GM12878 (cell line): ENCODE results near the gene TP63. TPM values are rescaled to one million over a fixed set of nuclear protein-coding genes. Genes with fewer than 3 reads are reported as not detected.

ENCODE experiments used
- ATAC-seq: fragments of 200-7000 bp; cut with Tn5 transposase; 3 replicates; pipeline ENCODE4 v1.9.1; 2020; ENCODE audit warnings: mild to moderate bottlenecking, moderate library complexity
- BruUV-seq: library from RNA; stranded (reverse); fragments of 400-500 nt; replicated peaks from 2 replicates; lab custom pipeline; 2021; lab: Mats Ljungman, UMichigan
- CTCF ChIA-PET: fragments of 300-600 bp; sonication (Branson Sonifier 250); formaldehyde crosslinking; extraction: SDS; loops from one replicate; lab custom pipeline; 2021; ENCODE audit warnings: inconsistent platforms; lab: Yijun Ruan, JAX
- POLR2A ChIA-PET: fragments of 350-600 bp; formaldehyde crosslinking; extraction: SDS; loops from one replicate; lab custom pipeline; 2021; ENCODE audit warnings: inconsistent platforms; lab: Charles Lee
- RAD21 ChIA-PET: fragments of 300-600 bp; sonication (Branson Sonifier 250); formaldehyde crosslinking; loops from one replicate; lab custom pipeline; 2023; ENCODE audit warnings: antibody characterized with exemption; ENCODE audit not compliant: unreplicated experiment; lab: Charles Lee
- SMC1A ChIA-PET: fragments of 300-600 bp; sonication (Branson Sonifier 250); formaldehyde crosslinking; loops from one replicate; lab custom pipeline; 2023; ENCODE audit not compliant: unreplicated experiment, uncharacterized antibody; lab: Charles Lee
- DNase-seq: peaks from one replicate; pipeline ENCODE4 v3.0.0-alpha.2; 2011; ENCODE audit warnings: low read depth, low spot score
- FAIRE-seq: peaks from 3 replicates; lab custom pipeline; 2011; peaks lifted over from hg19 to GRCh38; lab: Jason Lieb, UNC
- H2AFZ ChIP-seq: 2 replicates; pipeline ENCODE4 v1.6.0; 2011; ENCODE audit warnings: low read depth, low read length, control low read depth; ENCODE audit not compliant: control insufficient read depth
- H3K27ac ChIP-seq: 2 replicates; pipeline ENCODE4 v1.5.1; 2011; ENCODE audit warnings: control low read depth; ENCODE audit not compliant: control insufficient read depth, insufficient read depth
- H3K27me3 ChIP-seq, 2 experiments: replicated peaks in 1 of 2; 2 replicates each; pipeline versions ENCODE4 v1.6.0 to v1.6.1; 2011; ENCODE audit warnings: low read length in 1 of 2; ENCODE audit not compliant: control insufficient read depth in 2 of 2, insufficient read depth in 2 of 2
- H3K36me3 ChIP-seq, 2 experiments: 2 replicates each; pipeline ENCODE4 v1.5.1; 2011; ENCODE audit warnings: low read length in 1 of 2; ENCODE audit not compliant: control insufficient read depth in 2 of 2, insufficient read depth in 2 of 2
- H3K4me1 ChIP-seq: 2 replicates; pipeline ENCODE4 v1.6.1; 2011; ENCODE audit warnings: mild to moderate bottlenecking, low read length, moderate library complexity, mixed read lengths; ENCODE audit not compliant: control insufficient read depth, insufficient read depth
- H3K4me2 ChIP-seq: 2 replicates; pipeline ENCODE4 v1.6.0; 2011; ENCODE audit warnings: control low read depth; ENCODE audit not compliant: control insufficient read depth, insufficient read depth
- H3K4me3 ChIP-seq: fragments of 200-600 bp; sonication (generic); 2 replicates; pipeline ENCODE4 v1.5.1; 2016
- H3K79me2 ChIP-seq: 2 replicates; pipeline ENCODE4 v1.6.0; 2011; ENCODE audit warnings: low read length; ENCODE audit not compliant: control insufficient read depth, insufficient read depth
- H3K9ac ChIP-seq: 2 replicates; pipeline ENCODE4 v1.8.0; 2011; ENCODE audit warnings: low read length, control low read depth, mixed read lengths; ENCODE audit not compliant: control insufficient read depth, insufficient read depth
- H3K9me3 ChIP-seq: replicated peaks from 3 replicates; pipeline ENCODE4 v1.5.1; 2011; ENCODE audit warnings: mild to moderate bottlenecking, low read length; ENCODE audit not compliant: control insufficient read depth, insufficient read depth
- H4K20me1 ChIP-seq: 2 replicates; pipeline ENCODE4 v1.6.0; 2011; ENCODE audit not compliant: control insufficient read depth, insufficient read depth
- ATF3 ChIP-seq: IDR thresholded peaks from 2 replicates; pipeline ENCODE4 v1.6.1; 2011; ENCODE audit warnings: low read depth, mild to moderate bottlenecking, low read length, moderate library complexity, borderline replicate concordance; ENCODE audit errors: extremely low read depth
- BACH1 ChIP-seq: fragments of 450-650 bp; IDR thresholded peaks from 2 replicates; pipeline ENCODE4 v1.6.1; 2017; ENCODE audit warnings: mild to moderate bottlenecking, borderline replicate concordance
- CHD1 ChIP-seq: IDR thresholded peaks from 2 replicates; pipeline ENCODE4 v1.6.1; 2012; ENCODE audit warnings: low read depth, low read length, improper control_type of control experiment
- CHD2 ChIP-seq: IDR thresholded peaks from 2 replicates; pipeline ENCODE4 v1.6.1; 2011; ENCODE audit warnings: low read depth, low read length, improper control_type of control experiment, borderline replicate concordance
- FOXK2 ChIP-seq: fragments of 450-650 bp; IDR thresholded peaks from 2 replicates; pipeline ENCODE4 v1.6.1; 2017; ENCODE audit warnings: mild to moderate bottlenecking, moderate library complexity
- GATAD2B ChIP-seq: fragments of 450-650 bp; conservative IDR thresholded peaks from 2 replicates; pipeline ENCODE4 v1.6.1; 2017; ENCODE audit warnings: low read depth, mild to moderate bottlenecking, moderate library complexity
- IKZF1 ChIP-seq: fragments of 450-650 bp; conservative IDR thresholded peaks from 2 replicates; pipeline ENCODE4 v1.6.1; 2017; ENCODE audit warnings: antibody characterized with exemption, mild to moderate bottlenecking
- MEF2A ChIP-seq: IDR thresholded peaks from 2 replicates; pipeline ENCODE4 v1.6.1; 2011; ENCODE audit warnings: low read depth, mild to moderate bottlenecking, low read length, moderate library complexity; ENCODE audit not compliant: insufficient read depth
- NR2C1 ChIP-seq: fragments of 450-650 bp; IDR thresholded peaks from 2 replicates; pipeline ENCODE4 v1.6.1; 2017; ENCODE audit warnings: antibody characterized with exemption, mild to moderate bottlenecking, moderate library complexity
- PAX8 ChIP-seq: fragments of 450-650 bp; IDR thresholded peaks from 2 replicates; pipeline ENCODE4 v1.6.1; 2017; ENCODE audit warnings: mild to moderate bottlenecking, moderate library complexity
- POLR2AphosphoS2 ChIP-seq: IDR thresholded peaks from 2 replicates; pipeline ENCODE4 v1.6.1; 2011; ENCODE audit warnings: low read depth, mild to moderate bottlenecking, low read length, improper control_type of control experiment, moderate library complexity
- REST ChIP-seq: IDR thresholded peaks from 2 replicates; pipeline ENCODE4 v1.6.1; 2012; ENCODE audit warnings: mild to moderate bottlenecking, low read depth, low read length
- SKIL ChIP-seq: fragments of 450-650 bp; IDR thresholded peaks from 2 replicates; pipeline ENCODE4 v1.6.1; 2017; ENCODE audit warnings: mild to moderate bottlenecking, low read depth, inconsistent platforms; ENCODE audit not compliant: poor library complexity, severe bottlenecking
- ZNF622 ChIP-seq: fragments of 450-650 bp; IDR thresholded peaks from 2 replicates; pipeline ENCODE4 v1.6.1; 2017; ENCODE audit warnings: mild to moderate bottlenecking, inconsistent platforms
- WGBS: methylation state at CpG from one replicate; pipeline ENCODE4 v1.1.6; 2016; ENCODE audit warnings: low lambda C conversion rate; ENCODE audit not compliant: insufficient replicate concordance, insufficient coverage; ENCODE audit errors: missing lambda C conversion rate; 5-methylcytosine and 5-hydroxymethylcytosine counted together
- in situ Hi-C: fragments of 300-500 bp; cut with MboI; formaldehyde crosslinking; loops from 9 replicates; pipeline ENCODE4 v1.14.3; 2018; ENCODE audit warnings: mixed read lengths
- intact Hi-C: fragments of 100-400 bp; cut with micrococcal nuclease; formaldehyde crosslinking; loops from one replicate; pipeline ENCODE4 v1.14.2; 2022; ENCODE audit not compliant: unreplicated experiment
- polyA plus RNA-seq, 11 experiments: library from polyadenylated mRNA; depleted of rRNA in 4 of 11; unstranded in 6 of 11; stranded (reverse) in 5 of 11; fragments of >200 nt; fragmentation: Nextera tagmentation in 4 of 11; fragmentation: Illumina TruSeq in 1 of 11; extraction: Ambion mirVana in 4 of 11; extraction: Trizol in 1 of 11; gene quantifications; 1 replicate in 1 of 11; 2 replicates in 10 of 11; pipeline versions ENCODE4 v1.2.1 to v1.2.3, GENCODE V29; 2011 to 2016; ENCODE audit warnings: inconsistent platforms in 2 of 11, missing spikeins in 2 of 11, low read depth in 1 of 11
- total RNA-seq, 4 experiments: library from RNA; depleted of rRNA in 3 of 4; stranded (reverse); fragments of >200 nt in 3 of 4; fragmentation: Illumina TruSeq in 1 of 4; extraction: Trizol in 1 of 4; gene quantifications; 2 replicates each; pipeline versions ENCODE4 v1.2.1 to v1.2.3, GENCODE V29; 2013 to 2021

Gene TP63
- total and polyA plus RNA-seq, 10 of the 15 experiments (the other 5 are each of a cell fraction or from before 2014, with no cell fraction given), result 1.4 to 10.8 (median 6.2) TPM

- ATAC-seq (no peak), FAIRE-seq (no peak), DNase-seq (no peak)
- Histone ChIP-seq H4K20me1 (no peaks in the 10 kb centered on the region), H2AFZ (no peak overlapping the region), H3K9ac (no peak overlapping the region), H3K4me1 (peaks cover 6% of the 10 kb centered on the region), H3K36me3 (no peaks in the 10 kb centered on the region; a peak in 1 of 4 replicates), H3K27me3 (no peaks in the 10 kb centered on the region), H3K4me3 (no peak overlapping the region), H3K79me2 (no peaks in the 10 kb centered on the region), H3K27ac (no peak overlapping the region), H3K4me2 (no peak overlapping the region), H3K9me3 (no peaks in the 10 kb centered on the region; the same call in 1 of the 3 replicates)
- ChIA-PET RAD21 (interaction anchor here (0.7 kb wide), 1 partner anchor 46 kb away, joined by 3 read pairs; no protein-coding TSS in a partner anchor), SMC1A (interaction anchor here (0.6 to 1.5 kb wide), 6 partner anchors 15 to 123 kb away, joined by 3 to 5 read pairs (median 3); partner anchors contain the start of gene TP63), POLR2A (no interaction called here), CTCF (interaction anchor here (0.6 kb wide), 1 partner anchor 689 kb away, joined by 3 read pairs; no protein-coding TSS in a partner anchor)
- in situ Hi-C loops (no loop called here), intact Hi-C loops (no loop called here)
- no peak for TF ChIP-seq MEF2A
- TF ChIP-seq ATF3, result no peak
- TF ChIP-seq ZNF622, result no peak
- no peak for TF ChIP-seq FOXK2
- no peak for TF ChIP-seq CHD2
- no peak for TF ChIP-seq BACH1
- no peak for TF ChIP-seq GATAD2B
- TF ChIP-seq REST, result no peak
- no peak for TF ChIP-seq IKZF1
- no peak for TF ChIP-seq SKIL
- TF ChIP-seq NR2C1, result no peak
- no peak for TF ChIP-seq CHD1
- TF ChIP-seq POLR2AphosphoS2, result no peak
- TF ChIP-seq PAX8, result no peak
- no TSS peak for BruUV-seq
- WGBS, result 72% methylated on average over 2 of the region's 2 CpGs
Observed at GRCh38 chr3:189754356-189754755, 123.2 kb downstream of the TP63 start.
